ENCODE measurements around the gene CACNA1A.
"Not testable (repeated sequence)": the region's sequence is repeated elsewhere in the genome, so short reads cannot be mapped to it uniquely, and the experiment has no call there.

Gene CACNA1A

DNA sequence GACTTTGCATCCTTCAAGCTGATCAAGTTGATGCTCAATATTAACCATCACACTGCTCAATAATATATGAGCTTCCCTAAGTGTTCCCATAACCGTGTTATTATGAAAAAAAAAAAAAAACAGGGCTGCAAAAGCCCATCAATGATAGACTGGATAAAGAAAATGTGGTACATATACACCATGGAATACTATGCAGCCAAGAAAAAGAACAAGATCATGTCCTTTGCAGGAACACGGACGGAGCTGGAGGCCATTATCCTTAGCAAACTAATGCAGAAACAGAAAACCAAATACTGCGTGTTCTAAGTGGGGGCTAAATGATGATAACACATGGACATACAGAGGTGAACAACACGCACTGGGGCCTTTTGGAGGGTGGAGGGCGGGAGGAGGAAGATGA, 58.3 kb downstream of the CACNA1A start:
- H3K4me3 ChIP-seq (ENCODE audit: low read length): no peak overlapping the region
- H3K27ac ChIP-seq (ENCODE audit: low read length): no peak overlapping the region
- no peaks in the 10 kb centered on the region for H3K4me1 ChIP-seq (ENCODE audit: insufficient read depth, low read length)
- peaks cover 16% of the 10 kb centered on the region; the same call in 1 of the 2 replicates for H3K36me3 ChIP-seq (ENCODE audit: insufficient read depth, low read depth, low read length)
- H3K9me3 ChIP-seq (ENCODE audit: insufficient read depth, low read depth, low read length): peaks cover 13% of the 10 kb centered on the region
- H3K27me3 ChIP-seq (ENCODE audit: insufficient read depth, low read length): no peaks in the 10 kb centered on the region
- no peak overlapping the region for H3K9ac ChIP-seq (ENCODE audit: low read depth, low read length)

DNA sequence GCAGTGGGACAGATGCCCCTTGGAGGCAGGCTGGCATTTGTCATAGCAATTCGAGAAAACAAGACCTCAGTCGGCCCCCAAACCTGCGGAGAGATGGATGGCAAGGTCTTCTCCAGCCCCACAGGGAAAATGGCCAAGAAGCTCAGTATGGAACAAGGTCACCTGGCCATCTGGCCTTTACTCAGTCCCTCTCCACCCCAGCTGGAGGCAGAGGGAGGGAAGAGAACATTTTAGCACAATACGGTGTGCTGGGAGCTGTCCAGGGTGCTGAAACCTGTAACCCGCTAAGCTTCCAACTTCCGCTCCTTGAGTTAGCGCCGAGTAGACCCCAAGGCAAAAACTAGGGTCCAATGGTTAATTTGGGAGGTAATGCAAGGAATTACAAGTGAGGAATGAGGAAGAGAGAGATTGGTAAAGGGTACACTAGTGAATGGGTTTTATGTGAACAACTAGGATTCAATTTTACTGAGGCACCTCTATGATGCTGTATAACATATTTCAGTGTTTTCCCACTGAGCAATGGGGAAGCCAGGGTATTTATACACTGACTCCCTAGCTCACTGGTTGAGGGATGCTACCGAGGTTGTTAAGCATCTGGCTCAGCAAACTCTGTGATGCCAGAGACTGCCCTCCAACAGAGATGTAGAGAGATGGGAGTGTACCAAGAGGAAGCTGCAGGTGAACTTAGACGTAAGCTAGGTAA, 64.3 kb downstream of the CACNA1A start:
- Histone ChIP-seq H3K4me1 (ENCODE audit: insufficient read depth, low read length) (no peaks in the 10 kb centered on the region), H3K36me3 (ENCODE audit: insufficient read depth, low read depth, low read length) (no peaks in the 10 kb centered on the region), H3K9me3 (ENCODE audit: insufficient read depth, low read depth, low read length) (no peaks in the 10 kb centered on the region), H3K4me3 (ENCODE audit: low read length) (no peak overlapping the region), H3K27me3 (ENCODE audit: insufficient read depth, low read length) (no peaks in the 10 kb centered on the region), H3K9ac (ENCODE audit: low read depth, low read length) (no peak overlapping the region), H3K27ac (ENCODE audit: low read length) (no peak overlapping the region)

DNA sequence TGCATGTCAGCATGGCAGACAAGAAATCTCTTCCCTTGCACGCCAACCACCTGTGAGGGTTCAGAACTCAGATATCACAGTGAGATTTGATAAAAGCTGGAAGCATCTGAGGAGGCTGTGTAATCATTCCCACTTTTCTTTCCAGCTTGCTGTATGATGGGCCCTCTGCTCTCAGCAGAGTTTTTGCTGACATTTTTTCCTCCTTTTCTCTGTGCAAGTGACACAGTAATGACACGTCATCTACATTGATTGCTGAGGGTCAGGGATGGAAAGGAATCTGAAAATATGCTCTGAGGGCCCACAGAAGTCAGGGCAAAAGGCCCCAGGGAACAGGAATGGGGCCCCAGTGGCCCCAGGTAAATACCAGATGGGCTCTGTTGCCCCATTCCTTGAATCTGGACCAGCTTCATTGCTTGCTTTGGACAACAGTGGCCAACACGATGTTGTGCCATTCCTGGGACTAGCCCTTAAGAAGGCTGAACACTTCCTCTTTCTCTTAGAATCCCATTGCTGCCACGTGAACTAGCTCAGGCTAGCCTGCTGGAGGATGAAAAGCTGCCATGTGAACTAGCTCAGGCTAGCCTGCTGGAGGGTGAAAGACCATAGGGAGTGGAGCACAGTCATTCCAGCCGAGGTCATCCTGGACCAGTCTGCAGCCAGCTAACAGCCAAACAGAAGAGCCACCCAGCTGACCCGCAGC, 68.2 kb downstream of the CACNA1A start:
- no peak overlapping the region for H3K27ac ChIP-seq (ENCODE audit: low read length)
- no peaks in the 10 kb centered on the region for H3K4me1 ChIP-seq (ENCODE audit: insufficient read depth, low read length)
- H3K9ac ChIP-seq (ENCODE audit: low read depth, low read length): no peak overlapping the region
- no peak overlapping the region for H3K4me3 ChIP-seq (ENCODE audit: low read length)
- no peaks in the 10 kb centered on the region for H3K27me3 ChIP-seq (ENCODE audit: insufficient read depth, low read length)
- H3K9me3 ChIP-seq (ENCODE audit: insufficient read depth, low read depth, low read length): no peaks in the 10 kb centered on the region
- H3K36me3 ChIP-seq (ENCODE audit: insufficient read depth, low read depth, low read length): no peaks in the 10 kb centered on the region

DNA sequence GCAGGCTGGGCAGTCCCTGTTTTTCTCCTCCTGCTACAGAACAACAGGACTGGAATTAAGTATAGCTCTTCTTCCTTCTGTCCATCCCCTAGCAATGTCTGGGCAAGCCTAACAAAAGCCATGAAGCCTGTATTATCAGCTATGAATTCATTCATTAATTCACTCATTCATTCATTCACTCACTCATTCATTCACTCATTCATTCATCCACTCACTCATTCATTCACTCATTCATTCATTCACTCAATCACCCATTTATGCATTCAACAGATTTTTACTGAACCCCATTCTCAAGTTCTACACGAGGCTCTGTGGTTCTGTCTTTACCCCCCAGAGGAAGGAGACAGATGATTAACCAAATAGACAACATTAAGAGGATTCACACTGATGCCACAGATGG, 69.9 kb downstream of the CACNA1A start:
- no peak overlapping the region for H3K27ac ChIP-seq (ENCODE audit: low read length)
- no peaks in the 10 kb centered on the region for H3K36me3 ChIP-seq (ENCODE audit: insufficient read depth, low read depth, low read length)
- no peaks in the 10 kb centered on the region for H3K27me3 ChIP-seq (ENCODE audit: insufficient read depth, low read length)
- H3K9me3 ChIP-seq (ENCODE audit: insufficient read depth, low read depth, low read length): no peaks in the 10 kb centered on the region
- H3K9ac ChIP-seq (ENCODE audit: low read depth, low read length): no peak overlapping the region
- H3K4me3 ChIP-seq (ENCODE audit: low read length): no peak overlapping the region
- H3K4me1 ChIP-seq (ENCODE audit: insufficient read depth, low read length): no peaks in the 10 kb centered on the region

DNA sequence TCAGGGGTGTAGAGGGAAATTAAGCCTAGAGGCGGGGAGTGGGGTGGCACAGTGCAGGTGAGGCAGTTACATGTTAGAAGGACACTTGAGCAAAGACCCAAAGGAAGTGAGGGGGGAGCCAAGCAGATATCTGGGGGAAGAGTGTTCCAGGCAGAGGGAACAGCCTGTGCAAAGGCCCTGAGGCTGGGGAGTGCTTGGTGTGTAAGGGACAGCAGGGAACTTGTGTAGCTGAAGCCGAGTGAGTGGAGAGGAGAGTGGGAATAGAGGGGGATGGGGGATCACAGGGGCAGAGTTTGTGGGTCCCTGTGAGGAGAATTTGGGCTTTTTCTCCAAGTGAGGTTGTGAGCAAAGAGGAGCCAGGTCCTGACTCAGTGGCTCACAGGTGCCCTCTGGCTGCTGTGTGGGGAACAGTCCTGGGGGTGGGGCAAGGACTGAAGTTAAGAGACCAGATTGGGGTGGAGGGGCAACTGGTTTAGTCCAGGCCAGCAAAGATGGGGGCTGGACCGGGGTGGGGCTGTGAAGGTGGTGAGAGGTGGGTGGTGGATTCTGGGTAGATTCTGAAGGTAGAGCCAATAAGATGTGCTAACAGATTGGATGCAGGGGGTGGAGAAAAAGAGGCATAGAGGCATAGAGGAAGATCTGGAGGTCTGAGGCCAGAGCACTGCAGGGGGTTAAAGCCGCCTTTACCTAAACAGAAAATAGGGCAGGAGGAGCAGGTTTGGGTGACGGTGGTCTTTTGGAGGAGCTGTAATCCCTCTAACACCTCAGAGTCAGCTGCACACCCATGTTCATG, 75.3 kb downstream of the CACNA1A start:
- Histone ChIP-seq H3K27me3 (ENCODE audit: insufficient read depth, low read length) (no peaks in the 10 kb centered on the region), H3K4me3 (ENCODE audit: low read length) (no peak overlapping the region), H3K9me3 (ENCODE audit: insufficient read depth, low read depth, low read length) (no peaks in the 10 kb centered on the region), H3K4me1 (ENCODE audit: insufficient read depth, low read length) (no peaks in the 10 kb centered on the region), H3K9ac (ENCODE audit: low read depth, low read length) (no peak overlapping the region), H3K36me3 (ENCODE audit: insufficient read depth, low read depth, low read length) (no peaks in the 10 kb centered on the region), H3K27ac (ENCODE audit: low read length) (no peak overlapping the region)

DNA sequence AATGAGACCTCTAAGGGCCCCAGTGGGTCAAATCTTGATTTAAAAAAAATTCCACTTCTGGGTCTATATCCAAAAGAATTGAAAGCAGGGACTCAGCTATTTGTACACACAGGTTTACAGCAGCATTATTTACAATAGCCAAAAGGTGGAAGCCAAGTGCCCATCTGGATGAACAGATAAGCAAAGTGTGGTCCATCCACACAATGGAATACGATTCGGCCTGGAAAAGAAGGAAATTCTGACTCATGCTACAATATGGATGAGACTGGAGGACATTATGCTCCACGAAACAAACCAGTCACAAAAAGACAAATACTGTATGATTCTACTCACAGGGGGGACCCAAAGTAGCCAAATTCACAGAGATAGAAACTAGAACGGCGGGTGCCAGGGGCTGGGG, 76.7 kb downstream of the CACNA1A start:
- no peaks in the 10 kb centered on the region for H3K27me3 ChIP-seq (ENCODE audit: insufficient read depth, low read length)
- no peak overlapping the region for H3K9ac ChIP-seq (ENCODE audit: low read depth, low read length)
- H3K4me1 ChIP-seq (ENCODE audit: insufficient read depth, low read length): no peaks in the 10 kb centered on the region
- no peaks in the 10 kb centered on the region for H3K36me3 ChIP-seq (ENCODE audit: insufficient read depth, low read depth, low read length)
- H3K9me3 ChIP-seq (ENCODE audit: insufficient read depth, low read depth, low read length): no peaks in the 10 kb centered on the region
- no peak overlapping the region for H3K27ac ChIP-seq (ENCODE audit: low read length)
- no peak overlapping the region for H3K4me3 ChIP-seq (ENCODE audit: low read length)

DNA sequence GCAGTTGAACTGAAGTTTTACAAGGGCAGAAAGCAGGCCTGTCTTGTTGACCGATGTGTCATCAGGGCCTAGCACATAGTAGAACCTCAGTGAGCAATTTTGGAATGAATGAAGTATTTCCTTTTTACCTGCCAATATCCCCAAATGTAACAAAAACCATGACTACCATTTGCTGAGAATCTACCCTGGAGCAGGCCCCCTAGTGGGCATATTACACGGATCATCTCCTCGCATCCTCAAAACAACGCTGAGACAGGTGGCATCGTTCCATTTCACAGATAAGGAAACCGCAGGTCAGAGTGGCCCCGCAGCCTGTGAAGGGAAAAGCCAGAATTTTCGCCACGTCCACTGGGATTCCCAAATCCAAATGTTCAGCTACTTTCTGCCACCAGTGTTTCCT, 77.9 kb downstream of the CACNA1A start:
- no peaks in the 10 kb centered on the region for H3K27me3 ChIP-seq (ENCODE audit: insufficient read depth, low read length)

DNA sequence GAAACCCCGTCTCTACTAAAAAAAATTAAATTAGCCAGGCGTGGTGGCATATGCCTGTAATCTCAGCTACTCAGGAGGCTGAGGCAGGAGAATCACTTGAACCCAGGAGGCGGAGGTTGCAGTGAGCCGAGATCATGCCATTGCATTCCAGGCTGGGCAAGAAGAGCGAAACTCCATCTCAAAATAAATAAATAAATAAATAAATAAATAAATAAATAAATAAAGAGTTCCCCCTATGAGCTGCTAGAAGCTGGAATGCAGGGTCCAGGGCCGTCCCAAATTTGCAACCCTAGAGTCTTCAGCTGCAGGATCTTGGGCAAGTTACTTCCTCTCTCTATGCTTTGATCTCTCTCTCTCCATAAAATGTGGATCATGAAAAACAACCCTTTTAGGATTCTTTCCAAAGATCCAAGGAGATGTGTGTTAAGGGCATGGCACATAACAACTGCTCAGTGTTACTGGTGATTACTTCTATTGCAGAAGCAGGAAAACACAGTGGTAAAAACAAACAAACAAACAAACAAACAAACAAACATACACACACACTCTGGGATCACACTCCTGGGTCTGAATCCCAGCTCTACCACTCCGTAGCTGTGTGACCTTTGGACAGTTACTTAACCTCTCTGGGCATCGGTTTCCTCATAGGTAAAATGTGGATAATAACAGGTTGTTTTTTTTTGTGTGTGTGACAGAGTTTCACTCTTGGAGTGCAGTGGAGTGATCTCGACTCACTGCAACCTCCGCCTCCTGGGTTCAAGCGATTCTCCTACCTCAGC, 78.8 kb downstream of the CACNA1A start:
- Histone ChIP-seq H3K9ac (ENCODE audit: low read depth, low read length) (no peak overlapping the region), H3K4me3 (ENCODE audit: low read length) (no peak overlapping the region), H3K9me3 (ENCODE audit: insufficient read depth, low read depth, low read length) (peaks cover 6% of the 10 kb centered on the region; the same call in 1 of the 2 replicates), H3K4me1 (ENCODE audit: insufficient read depth, low read length) (no peaks in the 10 kb centered on the region), H3K27ac (ENCODE audit: low read length) (no peak overlapping the region), H3K27me3 (ENCODE audit: insufficient read depth, low read length) (no peaks in the 10 kb centered on the region), H3K36me3 (ENCODE audit: insufficient read depth, low read depth, low read length) (no peaks in the 10 kb centered on the region)

More for the DNA sequence above, 77.9 kb downstream of the CACNA1A start:
- no peak overlapping the region for H3K9ac ChIP-seq (ENCODE audit: low read depth, low read length)
- no peak overlapping the region for H3K27ac ChIP-seq (ENCODE audit: low read length)
- H3K9me3 ChIP-seq (ENCODE audit: insufficient read depth, low read depth, low read length): no peaks in the 10 kb centered on the region
- H3K4me1 ChIP-seq (ENCODE audit: insufficient read depth, low read length): no peaks in the 10 kb centered on the region
- no peak overlapping the region for H3K4me3 ChIP-seq (ENCODE audit: low read length)
- no peaks in the 10 kb centered on the region for H3K36me3 ChIP-seq (ENCODE audit: insufficient read depth, low read depth, low read length)

DNA sequence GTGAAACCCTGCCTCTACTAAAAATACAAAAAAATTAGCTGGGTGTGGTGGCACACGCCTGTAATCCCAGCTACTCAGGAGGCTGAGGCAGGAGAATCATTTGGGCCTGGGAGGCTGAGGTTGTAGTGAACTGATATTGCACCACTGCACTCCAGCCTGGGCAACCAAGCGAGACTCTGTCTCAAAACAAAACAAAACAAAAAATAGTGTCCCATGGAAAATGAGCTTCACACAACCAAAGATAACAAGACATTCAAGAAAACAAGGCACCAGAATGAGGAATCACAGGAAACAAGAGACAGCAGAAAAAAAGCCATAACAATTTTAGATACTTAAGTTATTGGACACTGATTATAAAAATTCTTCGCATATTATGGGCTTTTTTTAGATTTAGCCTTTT, 80.4 kb downstream of the CACNA1A start:
- H3K36me3 ChIP-seq (ENCODE audit: insufficient read depth, low read depth, low read length); H3K9ac ChIP-seq (ENCODE audit: low read depth, low read length); H3K4me3 ChIP-seq (ENCODE audit: low read length); H3K27me3 ChIP-seq (ENCODE audit: insufficient read depth, low read length); H3K27ac ChIP-seq (ENCODE audit: low read length); H3K4me1 ChIP-seq (ENCODE audit: insufficient read depth, low read length): not testable (repeated sequence)
- H3K9me3 ChIP-seq (ENCODE audit: insufficient read depth, low read depth, low read length): peaks cover 18% of the 10 kb centered on the region; the same call in 1 of the 2 replicates

DNA sequence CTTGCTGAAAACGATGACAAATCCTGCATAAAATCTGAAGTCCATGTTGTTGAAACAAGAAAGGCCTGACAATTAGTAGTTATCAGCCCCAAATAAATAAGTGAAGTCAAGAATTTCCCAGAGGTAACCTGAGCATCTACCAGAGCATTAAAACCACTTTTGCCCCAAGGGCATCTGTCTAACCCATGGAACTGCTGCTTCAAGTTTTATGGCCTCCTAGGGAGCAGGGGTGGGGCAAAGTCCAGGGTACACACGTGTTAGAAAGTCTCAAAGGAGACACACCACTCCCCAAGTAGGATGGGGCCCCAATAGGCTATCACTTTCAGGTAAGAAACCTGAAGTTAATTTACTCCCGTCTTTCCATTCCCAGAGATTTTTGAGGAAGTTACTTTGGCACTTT, 81.1 kb downstream of the CACNA1A start:
- H3K27ac ChIP-seq (ENCODE audit: low read length): no peak overlapping the region
- no peaks in the 10 kb centered on the region for H3K27me3 ChIP-seq (ENCODE audit: insufficient read depth, low read length)
- no peak overlapping the region for H3K9ac ChIP-seq (ENCODE audit: low read depth, low read length)
- peaks cover 18% of the 10 kb centered on the region; the same call in 1 of the 2 replicates for H3K9me3 ChIP-seq (ENCODE audit: insufficient read depth, low read depth, low read length)
- no peaks in the 10 kb centered on the region for H3K36me3 ChIP-seq (ENCODE audit: insufficient read depth, low read depth, low read length)
- H3K4me1 ChIP-seq (ENCODE audit: insufficient read depth, low read length): no peaks in the 10 kb centered on the region
- no peak overlapping the region for H3K4me3 ChIP-seq (ENCODE audit: low read length)

DNA sequence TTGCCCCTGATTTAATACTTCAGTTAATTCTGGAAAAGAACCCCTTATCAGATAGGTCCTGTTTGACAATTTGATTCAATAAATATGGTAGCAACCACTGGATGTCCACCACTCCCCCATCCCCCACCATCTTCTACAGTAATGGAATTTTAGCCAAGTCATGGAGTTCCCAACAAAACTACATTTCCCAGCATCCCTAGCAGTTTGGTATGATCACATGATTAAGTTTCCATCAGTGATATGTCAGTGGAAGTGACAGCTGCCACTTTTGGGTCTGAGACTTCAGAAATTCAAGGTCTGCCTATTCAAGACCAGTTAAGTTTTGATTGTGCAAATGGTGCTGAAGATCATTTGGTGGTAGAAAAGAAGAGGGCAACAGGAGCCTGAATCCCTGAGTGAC, 85.5 kb downstream of the CACNA1A start:
- Histone ChIP-seq H3K27me3 (ENCODE audit: insufficient read depth, low read length) (no peaks in the 10 kb centered on the region), H3K9ac (ENCODE audit: low read depth, low read length) (no peak overlapping the region), H3K27ac (ENCODE audit: low read length) (no peak overlapping the region), H3K4me1 (ENCODE audit: insufficient read depth, low read length) (no peaks in the 10 kb centered on the region), H3K9me3 (ENCODE audit: insufficient read depth, low read depth, low read length) (peaks cover 18% of the 10 kb centered on the region; the same call in 1 of the 2 replicates), H3K4me3 (ENCODE audit: low read length) (no peak overlapping the region), H3K36me3 (ENCODE audit: insufficient read depth, low read depth, low read length) (no peaks in the 10 kb centered on the region)
